ENCODE data around the gene AMFR. TPM values are rescaled to one million over a fixed set of nuclear protein-coding genes. Genes with fewer than 3 reads are reported as not detected.

The AMFR gene
- polyA plus RNA-seq, 3 donors, result 36.6 to 47.3 (median 38.0) TPM

DNA sequence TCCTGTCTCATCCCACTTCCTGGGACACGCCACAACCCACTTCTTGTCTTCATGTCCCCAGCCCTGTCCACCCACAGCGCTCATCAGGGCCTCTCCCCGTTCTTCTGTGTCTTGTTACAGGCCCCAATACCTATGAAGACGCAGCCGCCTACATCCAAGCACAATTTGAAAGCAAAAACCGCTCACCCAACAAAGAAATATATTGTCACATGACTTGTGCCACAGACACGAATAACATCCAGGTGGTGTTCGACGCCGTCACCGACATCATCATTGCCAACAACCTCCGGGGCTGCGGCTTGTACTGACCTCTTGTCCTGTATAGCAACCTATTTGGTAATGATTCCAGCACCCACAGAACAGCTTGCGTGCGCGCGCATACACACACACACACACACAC, 70.6 kb downstream of the AMFR start:
- WGBS, 3 donors, result 92 to 94% (median 92%) methylated on average over 17 of the region's 17 CpGs
- H3K27ac ChIP-seq (ENCODE audit: low read depth, low read length), result no peak overlapping the region

DNA sequence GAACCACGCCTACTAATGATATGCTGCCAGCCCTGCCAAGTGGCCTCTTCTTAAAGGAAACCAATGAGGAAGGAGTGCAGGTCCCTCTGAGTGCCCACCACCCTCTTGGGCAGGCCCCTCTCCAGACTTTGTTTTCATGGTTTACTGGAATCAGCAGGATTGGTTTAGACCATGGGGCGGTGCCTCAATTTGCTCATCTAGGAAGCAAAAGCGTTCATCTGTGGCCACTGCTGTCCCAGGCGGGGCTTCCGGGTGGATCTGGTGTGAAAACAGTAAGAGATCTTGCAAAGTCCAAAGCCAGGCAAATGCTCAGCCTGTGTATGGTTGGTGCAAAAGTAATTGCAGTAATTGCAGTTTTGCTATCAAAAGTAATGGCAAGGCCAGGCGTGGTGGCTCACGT, 71.3 kb downstream of the AMFR start:
- no peak overlapping the region for H3K27ac ChIP-seq (ENCODE audit: low read depth, low read length)
- WGBS, 3 donors, result 89 to 95% (median 92%) methylated on average over 7 of the region's 7 CpGs

DNA sequence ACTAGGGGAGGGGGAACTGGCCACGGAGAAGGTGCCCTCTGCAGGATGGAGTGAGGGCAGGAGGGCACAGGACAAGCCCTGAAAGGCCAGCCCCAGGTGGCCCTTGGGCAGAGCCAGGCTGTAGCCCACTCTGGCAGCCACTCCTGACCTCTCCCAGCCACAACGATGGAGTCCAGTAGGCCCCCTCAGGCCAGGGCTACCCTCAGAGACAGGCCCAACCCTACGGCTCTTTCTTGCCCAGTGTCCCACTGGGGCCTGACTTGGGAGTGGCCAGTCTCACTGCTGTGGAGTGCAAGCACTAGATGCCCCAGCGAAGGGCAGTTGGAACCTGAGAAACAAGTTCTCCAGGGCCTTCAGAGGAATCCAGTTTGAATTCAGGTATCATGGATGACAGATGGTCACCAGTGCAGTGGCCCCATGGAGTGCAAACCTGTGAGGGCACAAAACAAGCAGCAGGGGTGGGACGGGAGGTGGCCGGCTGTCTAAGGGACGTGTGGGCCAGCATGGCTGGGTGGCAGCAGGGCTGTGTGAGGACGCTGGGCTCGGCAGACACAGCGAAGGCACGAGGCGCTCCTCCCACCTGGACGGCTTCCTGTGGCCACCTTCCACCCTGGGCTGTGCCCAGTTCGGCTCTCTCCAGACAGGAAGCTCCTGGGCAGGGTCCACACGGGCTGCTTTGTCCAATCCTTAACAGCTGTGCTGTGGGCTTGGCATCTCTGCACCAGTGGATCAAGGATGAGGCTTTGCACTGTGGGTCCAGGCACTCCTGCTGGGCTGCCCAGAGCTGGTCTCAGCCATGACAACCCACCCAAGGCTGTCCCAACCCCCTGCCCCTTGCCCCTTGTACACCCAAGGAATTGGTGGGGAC, 72.1 kb downstream of the AMFR start:
- no peak overlapping the region for H3K27ac ChIP-seq (ENCODE audit: low read depth, low read length)
- 84 to 90% (median 89%) methylated on average over 15 of the region's 15 CpGs for WGBS, 3 donors

DNA sequence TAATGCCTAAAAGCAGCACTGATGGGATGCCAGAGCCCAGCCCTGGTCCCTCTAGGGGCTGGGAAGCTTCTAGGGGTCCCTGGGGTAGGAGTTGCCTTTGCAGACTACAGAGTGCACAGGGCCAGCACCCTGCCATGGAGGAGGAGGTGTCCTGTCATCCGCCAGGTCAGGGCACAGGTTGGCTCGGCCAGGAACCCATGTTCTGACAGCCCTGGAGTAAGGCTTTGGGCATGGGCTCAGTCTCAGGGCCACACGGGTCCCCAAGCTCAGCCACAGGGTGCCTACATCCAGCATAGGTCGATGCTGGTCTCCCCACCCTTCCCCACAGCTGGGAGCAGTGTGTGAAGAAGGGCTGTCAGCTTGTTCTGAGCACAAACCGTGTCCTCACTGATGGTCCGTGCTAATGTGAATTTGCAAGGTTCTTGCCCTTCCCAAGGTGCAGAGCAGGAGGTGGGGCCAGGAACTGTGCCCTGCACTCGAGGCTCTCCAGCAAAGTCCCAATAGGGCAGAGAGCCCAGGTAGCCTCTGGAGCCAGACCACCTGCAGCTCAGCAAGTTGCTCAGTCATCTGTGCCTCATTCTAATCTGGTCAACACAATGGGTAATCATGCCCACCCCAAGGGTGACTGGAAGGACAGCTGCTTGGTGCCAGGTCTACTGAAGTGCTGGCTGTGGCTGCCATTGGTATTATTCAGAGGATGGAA, 72.8 kb downstream of the AMFR start:
- 61 to 86% (median 85%) methylated on average over 7 of the region's 7 CpGs for WGBS, 3 donors
- H3K27ac ChIP-seq (ENCODE audit: low read depth, low read length), result no peak overlapping the region

DNA sequence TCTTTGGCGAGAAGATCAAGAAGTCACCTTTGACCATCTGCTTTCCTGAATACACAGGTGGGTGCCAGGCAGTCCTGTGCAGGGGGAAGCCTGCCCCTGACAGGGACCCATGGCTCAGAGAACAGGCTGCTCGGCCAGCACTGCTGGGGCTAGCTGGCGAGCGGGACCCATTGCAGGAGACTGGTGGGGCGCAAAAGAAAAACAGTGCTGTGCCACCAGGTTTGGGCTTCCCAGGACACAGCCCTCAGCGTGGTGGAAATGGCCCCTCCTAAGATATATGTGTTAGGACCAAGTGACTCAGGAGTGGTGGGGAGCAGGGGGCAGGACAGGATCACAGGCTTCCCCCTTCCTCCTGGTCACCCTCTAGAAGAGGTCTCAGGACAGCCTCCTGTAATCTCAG, 73.9 kb downstream of the AMFR start:
- H3K27ac ChIP-seq (ENCODE audit: low read depth, low read length), result no peak overlapping the region
- WGBS, 3 donors, result 87 to 97% (median 95%) methylated on average over 6 of the region's 6 CpGs

DNA sequence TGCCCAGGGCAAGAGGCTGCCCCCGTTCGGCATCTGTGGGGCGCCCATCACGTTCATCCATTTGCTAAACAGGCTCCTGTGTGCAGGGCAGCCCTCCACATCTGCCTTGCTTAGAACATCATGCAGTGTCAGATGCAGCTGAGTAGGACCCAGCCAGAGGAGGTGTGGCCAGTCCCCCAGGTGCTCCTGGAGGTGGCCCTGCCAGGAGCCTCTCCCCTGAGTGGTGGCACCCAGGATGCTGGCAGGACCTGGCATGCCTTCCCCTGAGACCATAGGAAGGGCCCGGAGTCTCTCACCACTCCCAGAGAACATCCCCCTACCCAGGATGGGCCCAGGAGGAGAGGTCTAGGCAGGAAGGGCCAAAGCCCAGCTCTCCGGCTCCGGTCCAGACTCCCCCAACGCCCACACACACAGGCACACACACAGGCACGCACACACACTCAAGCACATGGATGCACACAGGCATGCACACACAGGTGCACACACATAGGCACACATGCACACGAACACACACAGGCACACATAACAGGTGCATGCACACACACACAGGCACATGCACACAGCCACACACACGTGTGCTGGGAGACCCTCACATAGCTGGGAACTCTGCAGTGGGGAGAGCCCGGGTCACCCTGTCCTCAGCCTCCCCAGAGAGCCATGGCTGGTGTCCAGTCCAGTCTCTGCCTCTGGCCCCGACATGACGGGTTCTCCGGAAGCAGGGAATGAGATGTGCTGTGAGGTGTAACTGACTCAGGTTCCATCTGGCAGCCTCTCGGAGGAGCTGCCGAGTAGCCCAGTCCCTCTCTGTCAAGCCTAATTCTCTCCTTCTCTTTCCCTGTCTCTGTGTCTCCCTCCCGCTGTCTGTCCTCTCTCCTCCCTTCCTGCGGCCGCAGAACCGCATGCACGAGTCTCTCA, 74.6 kb downstream of the AMFR start:
- H3K27ac ChIP-seq (ENCODE audit: low read depth, low read length), result no peak overlapping the region
- 79 to 90% (median 89%) methylated on average over 22 of the region's 22 CpGs for WGBS, 3 donors

DNA sequence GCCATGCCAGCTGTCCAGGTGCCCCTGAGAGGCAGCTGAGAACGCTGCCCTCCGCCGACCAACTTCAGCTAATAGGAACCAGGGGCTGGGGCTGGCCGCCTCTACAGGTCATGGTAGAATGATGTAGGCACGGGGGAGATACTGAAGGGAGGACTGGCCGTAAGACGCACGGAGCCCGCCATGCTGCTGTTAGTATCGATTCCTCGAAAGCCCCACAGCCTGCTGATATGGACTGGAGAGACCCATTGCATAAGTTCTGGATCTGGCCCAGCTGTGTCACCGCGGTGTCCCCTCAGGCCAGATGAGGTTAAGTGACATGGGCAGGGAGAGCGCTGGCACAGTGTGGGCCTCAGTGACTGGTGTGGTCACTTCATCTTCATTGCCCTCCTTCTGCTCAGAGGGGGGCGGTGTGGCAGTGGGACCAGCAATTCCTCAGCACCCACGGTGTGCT, 75.6 kb downstream of the AMFR start:
- WGBS, 3 donors, result 84 to 93% (median 92%) methylated on average over 16 of the region's 16 CpGs
- H3K27ac ChIP-seq (ENCODE audit: low read depth, low read length), result no peak overlapping the region

DNA sequence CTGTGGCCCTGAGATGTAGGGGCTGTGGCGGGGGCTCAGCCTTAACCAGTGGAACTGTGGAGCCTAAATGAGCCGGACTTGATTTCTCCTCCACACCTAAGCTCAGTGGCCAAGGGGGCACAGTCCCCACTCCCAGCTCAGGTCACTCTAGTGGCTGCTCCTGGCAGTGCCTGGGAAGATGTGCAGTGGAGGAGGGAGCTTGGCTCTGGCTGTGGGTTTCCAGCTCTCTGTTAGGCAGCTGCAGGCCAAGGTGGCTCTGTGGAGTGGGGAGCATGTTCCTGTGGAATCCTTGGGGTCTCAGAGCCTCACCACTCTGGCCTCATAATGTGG, 76.3 kb downstream of the AMFR start:
- no peak overlapping the region for H3K27ac ChIP-seq (ENCODE audit: low read depth, low read length)
- WGBS, 3 donors, result 78 to 96% (median 93%) methylated on average over 2 of the region's 2 CpGs

DNA sequence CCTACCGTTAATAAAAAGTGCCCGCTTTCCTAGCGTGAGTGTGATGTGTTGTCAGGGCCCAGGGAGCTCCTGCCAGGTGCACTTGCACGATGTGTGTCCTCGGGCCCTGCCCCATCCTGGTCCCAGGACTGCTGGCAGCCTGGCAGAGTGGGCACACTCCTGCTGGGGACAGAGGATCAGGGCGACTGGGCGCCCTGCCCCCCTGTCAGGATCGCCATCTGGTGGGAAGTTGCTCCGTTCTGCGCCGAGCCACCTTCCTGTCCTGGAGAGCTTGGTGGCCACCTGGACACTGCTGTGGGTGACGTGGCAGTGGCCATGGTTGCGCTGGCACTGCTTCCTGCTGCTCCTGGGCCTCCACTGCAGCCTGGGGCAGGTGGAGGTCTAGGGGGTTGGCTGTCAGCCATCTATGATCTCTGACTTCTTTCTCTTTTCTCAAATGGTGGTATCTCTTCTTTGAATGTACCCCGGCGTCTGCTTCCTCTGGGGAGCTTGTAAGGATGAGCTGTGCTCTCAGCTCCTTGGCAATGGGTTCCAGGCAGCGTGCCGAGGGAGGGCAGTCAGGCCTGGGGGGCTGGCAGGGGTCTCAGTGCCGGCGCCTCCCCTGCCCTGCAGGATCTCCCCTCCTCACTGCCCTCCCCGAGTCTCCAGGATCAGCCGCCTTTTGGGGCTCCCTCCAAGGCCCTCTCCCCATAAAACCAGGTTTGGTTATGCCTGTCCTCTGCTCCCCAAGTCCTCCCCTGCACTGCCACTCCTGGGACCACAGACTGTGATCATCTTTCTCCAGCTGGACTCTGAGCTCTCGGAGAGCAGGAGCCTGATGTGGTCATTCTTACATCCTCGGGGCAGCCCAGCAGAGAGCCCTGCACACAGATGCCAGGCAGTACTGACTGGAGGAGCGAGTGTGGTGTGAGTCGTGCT, 76.9 kb downstream of the AMFR start:
- H3K27ac ChIP-seq (ENCODE audit: low read depth, low read length), result no peak overlapping the region
- WGBS, 3 donors, result 85 to 88% (median 85%) methylated on average over 25 of the region's 25 CpGs

DNA sequence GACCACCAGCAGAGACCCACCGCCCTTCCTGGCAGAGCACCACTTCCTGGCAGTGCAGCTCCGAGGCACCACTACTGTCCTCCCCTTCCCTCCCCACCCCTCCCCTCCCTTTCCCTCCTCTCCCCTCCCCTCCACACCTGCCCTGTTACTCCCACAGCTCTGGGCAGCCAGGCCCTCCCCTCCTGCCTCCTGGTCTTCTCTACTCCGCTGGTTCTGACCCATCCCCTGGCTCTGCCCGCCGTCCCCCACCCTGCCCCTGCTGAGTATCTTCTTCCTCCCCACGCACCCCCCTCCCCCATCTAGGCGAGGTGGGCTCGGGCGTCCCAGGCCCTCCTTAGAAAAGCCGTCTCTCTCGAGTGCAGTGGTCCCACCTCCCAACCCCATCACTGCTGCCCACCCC, 77.7 kb downstream of the AMFR start:
- H3K27ac ChIP-seq (ENCODE audit: low read depth, low read length), result no peak overlapping the region
- 62 to 82% (median 78%) methylated on average over 8 to 11 of the region's 11 CpGs for WGBS, 3 donors

DNA sequence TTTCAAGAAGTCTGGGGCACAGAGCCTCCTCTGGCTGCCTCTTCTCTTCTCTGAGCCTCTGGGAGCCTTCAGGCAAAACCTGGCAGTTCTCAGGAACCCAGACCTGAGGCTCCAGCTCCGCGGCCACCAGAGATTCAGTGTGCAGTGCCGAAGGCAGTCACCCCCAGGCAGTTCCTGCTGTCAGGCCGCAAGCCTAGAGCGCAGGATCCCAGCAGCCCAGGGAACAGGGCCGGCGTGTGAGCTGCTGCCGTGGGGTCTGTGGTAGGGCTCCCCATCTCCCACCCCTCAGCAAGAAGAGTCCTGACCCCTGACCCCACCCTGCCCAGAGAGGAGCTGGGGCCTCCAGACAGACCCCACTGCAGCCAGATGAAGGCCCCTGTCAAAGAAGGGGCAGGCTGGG, 78.2 kb downstream of the AMFR start:
- H3K27ac ChIP-seq (ENCODE audit: low read depth, low read length), result no peak overlapping the region
- 73 to 93% (median 92%) methylated on average over 8 of the region's 8 CpGs for WGBS, 3 donors

DNA sequence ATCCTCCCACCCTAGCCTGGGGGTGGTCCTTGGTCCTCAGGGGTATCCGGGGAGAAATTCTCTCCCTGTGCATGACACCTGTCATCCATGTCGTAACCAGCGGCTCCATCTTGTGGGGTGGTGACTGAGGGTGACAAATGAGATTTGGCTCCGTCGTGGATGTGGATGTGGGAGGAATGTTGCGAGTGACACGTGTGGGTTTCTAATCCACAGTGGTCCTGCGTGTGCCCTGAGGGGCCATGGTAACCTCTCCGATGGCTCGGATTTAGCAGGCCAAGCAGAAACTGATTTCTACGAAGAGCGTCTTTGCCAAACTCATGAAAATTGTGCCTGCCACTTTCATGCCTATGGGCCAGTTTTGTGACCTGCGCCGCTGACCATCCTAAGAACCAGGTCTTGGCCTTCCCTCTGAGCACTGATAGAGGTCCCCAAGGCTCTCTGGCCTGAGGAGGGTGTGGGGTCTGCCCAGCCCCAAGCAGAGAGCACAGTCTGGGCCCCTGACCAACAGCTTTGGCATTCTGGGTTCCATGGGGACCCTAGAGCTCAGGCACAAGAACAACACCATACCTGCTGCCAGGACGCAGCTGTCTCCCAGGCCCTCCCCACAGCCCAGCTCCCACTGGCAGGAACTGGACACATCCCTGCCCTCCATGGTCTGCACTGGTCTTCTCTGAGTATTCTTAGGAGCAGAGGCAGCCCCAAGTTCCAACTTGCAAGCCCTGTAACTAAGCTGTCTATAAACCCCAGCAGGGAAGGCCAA, 79.0 kb downstream of the AMFR start:
- 92 to 95% (median 95%) methylated on average over 15 of the region's 15 CpGs for WGBS, 3 donors
- H3K27ac ChIP-seq (ENCODE audit: low read depth, low read length), result no peak overlapping the region

DNA sequence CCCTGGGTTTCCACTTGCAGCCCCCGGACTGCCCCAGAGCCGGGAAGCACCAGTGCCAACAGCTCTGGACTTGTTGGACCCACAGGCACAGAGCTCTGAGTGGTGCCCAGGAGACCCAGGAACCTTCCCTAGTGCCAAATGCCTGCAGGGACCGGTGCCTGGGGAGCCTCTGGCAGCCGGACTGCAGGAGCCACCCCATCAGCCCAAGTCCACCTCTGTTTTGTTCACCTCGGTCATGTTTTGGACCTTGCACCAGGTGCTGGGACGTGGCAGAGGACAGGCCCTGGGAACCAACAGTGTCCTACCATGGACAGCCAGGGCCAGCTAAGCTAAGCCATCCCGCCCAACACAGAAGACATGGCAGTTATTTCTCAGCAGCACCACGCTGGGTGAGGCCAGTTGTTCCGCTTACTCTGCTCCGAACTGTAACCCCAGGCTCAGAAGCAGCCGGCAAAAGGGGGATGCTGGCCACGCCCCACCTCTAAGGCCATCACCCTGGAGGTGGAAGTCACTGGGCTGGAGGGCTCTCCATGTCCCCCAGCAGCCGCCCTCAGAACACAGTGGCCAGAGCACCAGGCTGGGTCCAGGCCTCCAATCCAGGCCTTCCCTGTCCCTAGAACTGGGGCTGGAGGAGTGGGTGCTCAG, 79.8 kb downstream of the AMFR start:
- no peak overlapping the region for H3K27ac ChIP-seq (ENCODE audit: low read depth, low read length)
- 90 to 95% (median 95%) methylated on average over 13 of the region's 13 CpGs for WGBS, 3 donors

DNA sequence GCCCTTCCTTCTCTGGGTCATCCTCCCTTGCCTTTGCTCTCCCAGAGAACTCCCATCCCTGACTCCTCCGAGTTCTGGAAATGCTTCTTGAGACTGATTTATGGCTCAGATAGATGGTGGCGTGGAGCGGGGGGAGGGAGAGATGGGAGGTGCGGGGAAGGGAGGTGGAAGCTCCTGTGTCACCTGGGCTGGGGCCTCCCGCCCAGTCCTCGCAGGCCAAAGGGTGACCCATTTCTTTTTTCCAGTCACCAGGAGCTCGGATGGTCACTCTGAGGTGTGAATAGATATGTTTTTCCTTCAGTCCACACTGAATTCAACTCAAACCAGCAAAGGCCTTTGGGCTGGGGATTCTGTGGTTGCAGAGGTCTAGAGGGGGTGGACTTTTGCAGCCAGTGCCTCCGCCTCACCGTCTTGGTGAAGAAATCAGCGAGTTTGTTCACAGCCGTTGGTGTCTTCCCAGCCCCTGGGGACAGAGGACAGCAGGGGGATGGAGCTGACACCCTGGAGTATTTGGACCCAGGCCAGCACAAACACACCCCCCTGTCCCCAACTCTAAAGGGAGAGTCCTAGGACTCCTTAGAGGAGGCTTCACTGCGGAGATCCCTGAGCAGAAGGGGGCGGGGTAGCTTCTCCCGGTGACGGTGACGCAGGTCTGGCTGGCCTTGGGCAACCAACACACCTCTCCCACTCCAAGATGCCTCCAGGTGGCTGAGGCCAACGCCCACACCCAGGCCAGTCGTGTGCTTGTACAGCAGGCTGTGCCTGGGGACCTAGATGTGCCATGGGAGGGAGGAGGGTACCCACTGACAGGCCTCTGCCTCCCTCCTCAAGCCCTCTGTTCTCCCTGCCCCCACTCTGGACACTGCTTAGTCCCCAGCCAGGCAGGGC, 80.6 kb downstream of the AMFR start:
- WGBS, 3 donors, result 64 to 84% (median 78%) methylated on average over 18 of the region's 18 CpGs
- no peak overlapping the region for H3K27ac ChIP-seq (ENCODE audit: low read depth, low read length)

DNA sequence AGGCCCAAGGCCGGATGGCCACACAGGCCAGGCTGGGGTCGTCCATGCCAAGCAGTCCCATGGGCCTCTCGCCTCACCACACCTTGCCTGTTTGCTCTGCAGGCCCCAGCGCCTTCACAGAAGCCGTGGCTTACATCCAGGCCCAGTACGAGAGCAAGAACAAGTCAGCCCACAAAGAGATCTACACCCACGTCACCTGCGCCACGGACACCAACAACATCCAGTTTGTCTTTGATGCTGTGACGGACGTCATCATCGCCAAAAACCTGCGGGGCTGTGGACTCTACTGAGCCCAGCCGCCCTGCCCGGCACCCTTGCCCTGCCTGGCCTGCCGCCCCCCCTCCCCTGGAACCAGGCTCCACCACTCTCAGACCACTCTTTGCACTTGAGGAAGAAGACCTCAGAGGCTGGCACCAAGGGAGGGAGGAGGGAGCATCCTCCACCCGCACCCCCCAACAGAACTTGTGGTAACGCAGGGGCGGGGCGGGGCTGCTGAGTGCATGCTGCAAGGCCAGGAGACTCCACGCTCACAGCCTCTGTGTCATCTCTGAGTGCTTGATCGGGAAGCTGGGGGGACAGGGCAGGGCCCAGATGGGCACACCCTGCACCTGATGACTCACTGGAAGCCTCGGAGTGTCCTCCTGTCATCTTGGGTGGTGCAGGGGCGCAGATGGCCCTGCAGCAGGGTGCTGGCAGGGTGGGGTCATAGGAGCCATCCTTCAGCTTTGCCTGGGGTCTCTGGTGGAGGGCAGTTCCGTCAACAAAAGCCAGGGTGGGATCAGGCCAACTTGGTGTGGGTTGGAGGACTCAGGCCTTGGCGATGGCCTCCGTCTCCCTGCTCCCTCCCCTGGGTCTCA, 81.5 kb downstream of the AMFR start:
- H3K27ac ChIP-seq (ENCODE audit: low read depth, low read length), result no peak overlapping the region
- 88 to 90% (median 90%) methylated on average over 27 of the region's 27 CpGs for WGBS, 3 donors
